ENCODE data around the gene RASSF5.

GRCh38 chr1:206505702-206506355, 1.5 kb upstream of the RASSF5 start:
- TF ChIP-seq CTCF (IDR thresholded peaks at IDR 0.05): peak; percentile 37 to 51 (median 45)
- no peak for TF ChIP-seq POLR2A (IDR thresholded peaks at IDR 0.05)
- no peak for TF ChIP-seq POLR2AphosphoS5 (IDR thresholded peaks at IDR 0.05)
